ENCODE results near the gene GOLGA8S.
"Not testable (repeated sequence)": the region's sequence is repeated elsewhere in the genome, so short reads cannot be mapped to it uniquely, and the experiment has no call there.

Gene GOLGA8S

GRCh38 chr15:23354448-23354847 lies at the start of gene GOLGA8S:
TSS of gene GOLGA8S (plus strand) at chr15:23354748. CDS start at chr15:23354810, 62 bp downstream.
- DNase-seq (ENCODE audit: low read depth in 2 of 2) = not testable (repeated sequence)

- not testable (repeated sequence) for DNase-seq (ENCODE audit: low read depth in 2 of 2)
Measured at GRCh38 chr15:23304805-23305204, 49.7 kb upstream of the GOLGA8S start.

- DNase-seq (ENCODE audit: low read depth in 2 of 2) = not testable (repeated sequence)
Measured at GRCh38 chr15:23305921-23306320, 48.6 kb upstream of the GOLGA8S start.

GRCh38 chr15:23311233-23311632 lies 43.3 kb upstream of the GOLGA8S start:
- DNase-seq (ENCODE audit: low read depth in 2 of 2) = not testable (repeated sequence)

GRCh38 chr15:23334096-23334495 lies 20.5 kb upstream of the GOLGA8S start, which contains the start of gene GOLGA6L26:
TSS of gene GOLGA6L26 (minus strand) at chr15:23334196. CDS start at chr15:23334135, 61 bp downstream.
- not testable (repeated sequence) for DNase-seq (ENCODE audit: low read depth in 2 of 2)

- not testable (repeated sequence) for DNase-seq (ENCODE audit: low read depth in 2 of 2)
Measured at GRCh38 chr15:23362622-23363021, 8.1 kb downstream of the GOLGA8S start.

GRCh38 chr15:23364261-23364660 lies 9.7 kb downstream of the GOLGA8S start:
- not testable (repeated sequence) for DNase-seq (ENCODE audit: low read depth in 2 of 2)

- no peak for DNase-seq (ENCODE audit: low read depth in 2 of 2)
Measured at GRCh38 chr15:23370578-23370977, 16.0 kb downstream of the GOLGA8S start.

- not testable (repeated sequence) for DNase-seq (ENCODE audit: low read depth in 2 of 2)
Measured at GRCh38 chr15:23371134-23371533, 16.6 kb downstream of the GOLGA8S start.

- not testable (repeated sequence) for DNase-seq (ENCODE audit: low read depth in 2 of 2)
Measured at GRCh38 chr15:23371868-23372267, 17.3 kb downstream of the GOLGA8S start.

- no peak for DNase-seq (ENCODE audit: low read depth in 2 of 2)
Measured at GRCh38 chr15:23372284-23372683, 17.7 kb downstream of the GOLGA8S start.

GRCh38 chr15:23372891-23373600 lies 18.5 kb downstream of the GOLGA8S start:
- not testable (repeated sequence) for DNase-seq (ENCODE audit: low read depth in 2 of 2)

- DNase-seq (ENCODE audit: low read depth in 2 of 2) = not testable (repeated sequence)
Measured at GRCh38 chr15:23374226-23374625, 19.7 kb downstream of the GOLGA8S start.

- not testable (repeated sequence) for DNase-seq (ENCODE audit: low read depth in 2 of 2)
Measured at GRCh38 chr15:23378946-23379345, 24.4 kb downstream of the GOLGA8S start.

- DNase-seq (ENCODE audit: low read depth in 2 of 2) = not testable (repeated sequence)
Measured at GRCh38 chr15:23380700-23381099, 26.2 kb downstream of the GOLGA8S start.

GRCh38 chr15:23381192-23381591 lies 26.6 kb downstream of the GOLGA8S start:
- DNase-seq (ENCODE audit: low read depth in 2 of 2) = not testable (repeated sequence)

- DNase-seq (ENCODE audit: low read depth in 2 of 2) = no peak
Measured at GRCh38 chr15:23384371-23384770, 29.8 kb downstream of the GOLGA8S start.

GRCh38 chr15:23385886-23386430 lies 31.4 kb downstream of the GOLGA8S start:
- DNase-seq (ENCODE audit: low read depth in 2 of 2) = no peak

GRCh38 chr15:23387621-23388190 lies 33.2 kb downstream of the GOLGA8S start:
- no peak for DNase-seq (ENCODE audit: low read depth in 2 of 2)

- no peak for DNase-seq (ENCODE audit: low read depth in 2 of 2)
Measured at GRCh38 chr15:23395030-23395692, 40.6 kb downstream of the GOLGA8S start.

- no peak for DNase-seq (ENCODE audit: low read depth in 2 of 2)
Measured at GRCh38 chr15:23395832-23396231, 41.3 kb downstream of the GOLGA8S start.

GRCh38 chr15:23397779-23398178 lies 43.2 kb downstream of the GOLGA8S start:
- DNase-seq (ENCODE audit: low read depth in 2 of 2) = no peak

Measured in activated CD8-positive, alpha-beta memory T cell treated with anti-CD3 and anti-CD28 coated beads for 4 hours (primary cell).